Activated CD4-positive, alpha-beta T cell treated with anti-CD3 and anti-CD28 coated beads, Interleukin-2, amount 50 U/mL, for 1 hour (primary cell): ENCODE measurements around the gene MAD2L2.

Experiments
- DNase-seq: peaks from one replicate; pipeline ENCODE4 v3.0.0-alpha.2; 2020

MAD2L2 gene

GRCh38 chr1:11681071-11681771 is at the start of gene MAD2L2:
Gene MAD2L2, minus strand, starts transcription at chr1:11681148. Its CDS starts 547 bp downstream, at chr1:11680601.
- peak; percentile 89 for DNase-seq

GRCh38 chr1:11730429-11730891 is 49.5 kb upstream of the MAD2L2 start:
- DNase-seq = no peak

- no peak for DNase-seq
Observed at GRCh38 chr1:11729498-11730428, 48.8 kb upstream of the MAD2L2 start.

- DNase-seq = no peak
Observed at GRCh38 chr1:11729155-11729497, 48.2 kb upstream of the MAD2L2 start.

- DNase-seq = no peak
Observed at GRCh38 chr1:11728126-11728806, 47.3 kb upstream of the MAD2L2 start.

- no peak for DNase-seq
Observed at GRCh38 chr1:11727119-11727518, 46.2 kb upstream of the MAD2L2 start.

- no peak for DNase-seq
Observed at GRCh38 chr1:11725616-11726015, 44.7 kb upstream of the MAD2L2 start.

- no peak for DNase-seq
Observed at GRCh38 chr1:11722538-11722937, 41.6 kb upstream of the MAD2L2 start.

DNA sequence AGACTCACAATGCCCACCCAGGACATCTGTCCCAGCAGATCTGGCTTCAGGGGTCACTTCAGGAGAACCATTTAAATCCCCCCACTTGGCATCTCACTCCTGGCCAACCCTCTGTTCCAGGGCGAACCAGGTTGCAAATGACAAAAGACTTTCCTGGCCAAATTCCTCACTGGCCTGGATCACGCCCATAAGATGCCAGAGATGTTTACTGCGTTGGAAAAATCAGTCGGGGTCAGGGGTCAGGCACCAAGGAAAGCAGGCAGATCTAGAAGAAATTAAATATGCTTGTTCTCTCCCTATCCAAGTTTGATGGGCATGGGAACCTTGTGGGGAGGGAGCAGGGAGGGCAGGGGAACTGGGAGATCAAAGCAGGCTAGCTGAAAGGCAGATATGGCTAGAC is 40.4 kb upstream of the MAD2L2 start:
- DNase-seq = no peak

GRCh38 chr1:11720525-11720924 is 39.6 kb upstream of the MAD2L2 start:
- DNase-seq = no peak

GRCh38 chr1:11720033-11720376 is 39.1 kb upstream of the MAD2L2 start:
- DNase-seq = no peak

- DNase-seq = peak; percentile 89
Observed at GRCh38 chr1:11719313-11720032, 38.5 kb upstream of the MAD2L2 start.

DNA sequence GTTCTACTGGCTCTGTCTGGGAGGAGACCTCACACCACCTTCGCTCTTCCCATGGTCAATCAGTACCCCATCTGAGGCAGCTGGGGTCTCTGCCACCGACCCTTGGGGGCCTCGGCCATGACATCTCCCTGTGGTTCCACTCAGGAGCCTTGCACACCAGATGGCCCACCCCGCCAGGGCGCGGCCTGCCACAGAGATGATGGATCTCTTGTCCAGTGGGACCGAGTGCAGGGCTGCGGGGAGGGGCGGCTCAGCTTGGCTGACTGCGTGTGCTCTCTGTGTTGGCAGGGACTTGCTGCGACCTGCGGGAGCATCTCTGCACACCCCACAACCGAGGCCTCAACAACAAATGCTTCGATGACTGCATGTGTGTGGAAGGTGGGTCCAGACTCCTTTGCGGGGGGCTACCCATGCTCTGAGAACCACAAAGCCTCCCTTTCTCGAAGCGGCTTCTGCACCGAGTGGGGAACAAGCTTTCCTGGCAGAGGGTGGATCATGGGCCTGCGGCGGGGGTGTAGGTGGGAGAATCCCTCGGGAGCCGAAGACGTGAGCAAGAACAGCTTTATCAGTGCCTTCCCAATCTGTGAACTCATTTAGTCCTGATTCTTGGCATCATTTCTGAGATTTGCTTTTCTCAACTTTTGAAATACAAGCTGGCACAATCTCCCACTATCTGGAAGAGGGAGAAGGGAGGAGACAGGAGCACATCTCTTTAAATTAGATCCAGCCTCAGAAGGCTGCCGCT is 34.1 kb upstream of the MAD2L2 start:
- DNase-seq = no peak

DNA sequence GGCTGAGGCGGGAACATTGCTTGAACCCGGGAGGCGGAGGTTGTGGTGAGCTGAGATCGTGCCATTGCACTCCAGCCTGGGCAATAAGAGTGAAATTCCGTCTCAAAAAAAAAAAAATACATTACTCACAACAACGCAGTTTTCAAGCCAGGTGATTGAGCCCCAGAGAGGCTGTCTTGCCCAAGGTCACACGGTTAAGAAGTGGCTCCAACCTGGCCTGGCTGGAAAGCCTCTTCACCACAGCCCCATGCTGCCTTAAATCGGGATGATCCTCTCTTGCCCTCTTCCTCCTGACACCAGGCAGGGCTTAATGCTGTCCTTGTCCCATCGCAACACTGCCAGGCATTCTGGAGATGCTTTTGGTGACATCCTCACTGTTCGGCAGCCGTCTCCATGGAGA is 32.1 kb upstream of the MAD2L2 start:
- no peak for DNase-seq

DNA sequence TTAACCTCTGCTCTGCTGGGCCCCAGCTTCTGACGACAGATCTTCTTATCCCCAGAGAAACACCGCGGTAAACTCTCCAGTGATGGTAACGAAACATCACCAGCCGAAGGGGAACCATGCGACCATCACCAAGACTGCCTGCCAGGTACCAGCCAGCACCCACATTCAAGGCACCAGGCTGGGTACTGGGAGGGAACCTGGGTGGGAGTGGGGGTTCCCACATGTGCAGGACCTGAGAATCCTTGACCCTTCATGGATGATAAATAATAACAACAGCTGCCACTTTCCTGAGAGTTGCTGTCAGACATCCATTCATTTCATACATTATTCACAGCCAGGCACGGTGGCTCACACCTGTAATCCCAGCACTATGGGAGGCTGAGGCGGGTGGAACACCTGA is 31.3 kb upstream of the MAD2L2 start:
- no peak for DNase-seq

- DNase-seq = no peak
Observed at GRCh38 chr1:11711490-11711889, 30.5 kb upstream of the MAD2L2 start.

DNA sequence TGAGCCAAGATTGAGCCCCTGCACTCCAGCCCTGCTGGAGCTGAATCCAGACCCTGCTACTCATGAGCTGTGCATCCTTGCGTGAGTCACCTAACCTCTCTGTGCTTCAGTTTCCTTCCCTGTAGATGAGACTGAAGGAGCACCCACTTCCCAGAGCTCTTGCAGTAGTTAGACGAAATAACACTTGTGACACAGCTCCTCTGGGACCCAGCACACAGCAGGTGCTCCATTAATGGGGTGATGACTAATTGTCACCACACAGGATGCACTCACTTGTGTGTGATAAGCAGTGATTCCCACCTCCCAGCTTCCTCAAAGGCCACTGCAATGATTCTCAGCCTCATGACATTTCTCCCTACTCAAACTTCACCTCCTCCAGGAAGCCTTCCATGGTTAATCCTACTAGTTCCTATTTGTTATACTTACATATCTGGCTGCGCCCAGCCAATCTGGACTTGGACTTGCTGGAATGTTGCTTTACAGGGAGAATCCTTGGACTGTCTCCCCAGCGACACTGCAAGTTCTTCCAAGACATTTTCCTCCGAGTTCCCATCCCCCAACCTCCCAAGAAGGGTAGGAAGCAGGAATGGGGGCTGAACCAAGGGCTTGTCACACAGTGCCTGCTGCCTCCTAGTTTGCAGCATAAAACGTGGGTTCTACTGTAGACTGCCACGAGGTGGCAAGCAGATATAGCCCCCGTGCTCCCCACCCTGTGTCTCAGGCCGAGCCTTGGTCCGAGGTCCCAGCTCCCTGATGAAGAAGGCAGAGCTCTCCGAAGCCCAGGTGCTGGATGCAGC is 27.8 kb upstream of the MAD2L2 start:
- no peak for DNase-seq

DNA sequence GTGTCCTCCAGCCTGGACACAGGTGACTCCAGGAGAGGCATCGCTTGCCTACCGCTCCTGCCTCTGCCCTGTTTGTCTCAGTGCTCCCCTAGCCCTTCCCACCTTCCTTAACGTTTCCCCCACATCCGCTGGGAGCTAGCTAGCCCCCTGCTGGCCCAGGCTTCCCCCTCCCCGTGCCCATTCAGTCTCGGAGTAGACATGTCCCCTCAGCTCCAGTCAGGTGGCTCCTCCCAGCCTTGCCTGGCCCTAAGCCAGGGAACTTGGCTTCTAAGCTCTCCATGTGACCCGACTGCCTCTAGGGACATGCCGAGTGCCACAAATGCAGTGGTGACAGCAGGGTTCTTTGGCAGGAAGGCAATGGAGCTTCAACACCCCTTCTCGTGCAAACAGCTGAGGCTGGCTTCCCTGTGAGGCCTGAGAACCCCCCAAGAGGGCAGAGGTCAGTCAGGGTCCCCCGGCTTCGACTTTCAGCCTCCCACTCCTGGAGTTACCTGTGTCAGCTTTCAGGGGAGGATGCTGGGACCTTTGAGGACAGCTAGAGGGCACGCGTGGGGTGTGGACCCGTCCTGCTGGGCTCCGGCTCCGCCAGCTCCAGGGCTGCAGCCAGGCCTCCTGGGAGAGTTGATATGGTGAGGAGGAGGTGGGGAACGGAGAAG is 26.8 kb upstream of the MAD2L2 start:
- DNase-seq = no peak

- DNase-seq = no peak
Observed at GRCh38 chr1:11706292-11706691, 25.3 kb upstream of the MAD2L2 start.

DNA sequence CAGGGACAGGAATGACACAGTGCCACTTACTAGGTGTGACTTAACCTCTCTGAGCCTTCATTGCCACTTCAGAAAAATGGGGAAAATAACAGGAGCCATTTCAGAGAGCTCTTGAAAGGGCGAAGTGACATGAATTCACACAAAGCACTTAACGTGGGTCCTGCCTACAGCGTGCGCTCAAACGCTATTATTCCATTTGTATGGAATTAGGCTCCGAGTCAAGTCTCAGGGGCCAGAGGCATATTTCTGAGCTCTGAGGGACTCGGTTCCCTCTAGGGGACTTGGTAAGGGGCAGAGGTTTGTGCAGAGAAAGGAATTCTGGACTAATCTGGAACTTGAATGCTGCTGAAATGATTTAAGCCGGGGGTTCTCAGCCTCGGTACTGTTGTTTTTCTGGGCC is 24.6 kb upstream of the MAD2L2 start:
- DNase-seq = no peak
